Stimulated activated effector memory CD8-positive, alpha-beta T cell treated with anti-CD3 and anti-CD28 coated beads, Interleukin-12 subunit alpha, Interleukin-12 subunit beta, amount 100 ng/mL, for 72 hours (primary cell): Measurements from ENCODE around the gene GSX2.
A peak's percentile ranks its signal among the peaks of the same experiment; 100 is the strongest.
"Not testable (repeated sequence)": the region's sequence is repeated elsewhere in the genome, so short reads cannot be mapped to it uniquely, and the experiment has no call there.

ENCODE experiments used
- ATAC-seq: fragments of 150-1000 bp; cut with Tn5 transposase; 2 replicates; pipeline ENCODE4 v1.10.0; 2021
- DNase-seq, 2 donors: peaks; one replicate each; pipeline ENCODE4 v3.0.0; 2021 to 2022; ENCODE audit warnings: low spot score in 2 of 2
- H3K27ac Mint-ChIP-seq: one replicate; pipeline ENCODE4 v1.8.0; 2022; ENCODE audit warnings: mild to moderate bottlenecking, mixed read lengths
- H3K36me3 Mint-ChIP-seq: one replicate; pipeline ENCODE4 v1.8.0; 2022; ENCODE audit warnings: mild to moderate bottlenecking, mixed read lengths
- H3K4me1 Mint-ChIP-seq: one replicate; pipeline ENCODE4 v1.8.0; 2022; ENCODE audit warnings: mixed read lengths
- H3K4me3 Mint-ChIP-seq: one replicate; pipeline ENCODE4 v1.8.0; 2022; ENCODE audit warnings: mild to moderate bottlenecking, mixed read lengths
- H3K9me3 Mint-ChIP-seq: one replicate; pipeline ENCODE4 v1.8.0; 2022; ENCODE audit warnings: mixed read lengths

The GSX2 gene

DNA sequence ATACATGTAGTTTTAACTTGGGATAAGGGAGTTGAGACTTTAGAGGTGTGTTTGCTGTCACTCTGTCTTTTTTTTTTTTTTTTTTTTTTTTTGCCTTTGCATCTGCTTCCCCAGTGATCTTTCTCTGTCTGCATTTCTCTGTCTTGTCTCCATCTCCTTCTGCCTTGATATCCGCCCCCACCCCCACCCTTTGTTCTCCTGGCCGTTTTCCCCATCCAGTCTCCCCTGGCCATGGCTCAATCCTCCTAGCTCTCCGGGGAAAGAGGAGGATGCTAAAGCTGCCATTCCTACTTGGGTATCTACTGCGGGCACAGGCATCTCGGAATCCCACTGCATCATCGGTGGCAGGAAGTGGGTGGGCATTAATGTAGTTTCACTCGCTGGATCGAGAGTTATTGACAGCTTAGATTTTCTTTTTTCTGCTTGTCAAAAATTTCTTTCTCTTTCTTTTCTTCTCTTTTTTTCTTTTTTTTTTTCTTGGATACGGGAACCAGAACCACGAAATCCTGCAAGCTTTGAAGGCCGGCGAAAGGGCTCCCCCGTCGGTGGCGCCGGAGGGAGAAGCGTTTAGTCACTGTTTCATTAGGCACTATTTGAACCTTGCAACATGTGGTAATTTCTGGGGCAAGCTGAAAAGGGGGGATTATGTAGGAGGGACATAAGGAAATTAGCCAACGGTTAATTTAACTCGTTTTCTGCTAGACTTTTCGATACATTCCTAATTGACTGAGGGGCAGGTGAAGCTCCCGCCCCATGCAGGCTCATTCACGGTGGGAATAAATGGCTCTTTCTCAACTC, 8.2 kb downstream of the GSX2 start:
- peak overlapping the region; percentile 55 for H3K4me3 Mint-ChIP-seq
- DNase-seq (no peak), ATAC-seq (no peak)
- no peaks in the 10 kb centered on the region for H3K36me3 Mint-ChIP-seq
- H3K4me1 Mint-ChIP-seq = peaks cover 26% of the 10 kb centered on the region
- H3K9me3 Mint-ChIP-seq = no peaks in the 10 kb centered on the region
- H3K27ac Mint-ChIP-seq = peak overlapping the region; percentile 66

DNA sequence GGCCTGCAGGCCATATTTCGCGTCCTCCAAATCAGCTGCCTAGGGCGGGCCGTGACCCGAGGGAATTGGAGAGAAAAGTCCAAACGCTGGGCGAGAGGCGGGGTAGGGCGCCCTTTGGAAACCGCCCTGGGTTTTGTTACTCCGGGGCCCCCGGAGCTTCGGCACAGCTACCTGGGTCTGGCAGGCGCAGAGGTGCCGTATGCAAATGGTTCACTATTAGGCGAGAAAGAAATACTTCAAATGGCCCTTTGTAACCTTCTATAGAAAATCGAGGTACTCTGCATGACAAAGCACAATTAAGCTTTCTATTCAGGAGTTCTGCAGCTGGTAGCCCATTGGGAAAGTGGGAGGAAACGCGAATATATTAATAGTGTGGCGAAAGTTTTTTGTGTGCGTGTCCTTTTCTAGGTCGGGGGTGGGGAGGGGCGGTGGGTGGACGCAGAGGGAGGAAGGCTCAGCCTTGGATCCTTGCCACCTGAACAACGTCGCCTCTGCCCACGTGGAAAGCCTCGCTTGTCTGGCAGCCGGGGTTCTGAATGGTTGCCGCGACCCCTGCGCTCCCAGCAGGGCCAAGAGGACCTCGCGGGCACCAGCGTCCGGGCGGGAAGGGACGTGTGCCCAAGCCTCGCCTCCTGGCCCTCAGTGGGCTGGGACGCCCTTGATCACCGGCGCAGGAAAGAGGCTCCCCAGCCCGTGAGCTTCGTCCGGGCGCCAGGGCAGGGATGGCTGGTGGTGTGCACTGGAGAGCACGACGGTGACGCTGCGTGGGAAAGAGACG, 9.5 kb downstream of the GSX2 start:
- H3K4me1 Mint-ChIP-seq = peaks cover 20% of the 10 kb centered on the region
- no peak overlapping the region for H3K4me3 Mint-ChIP-seq
- ATAC-seq (no peak), DNase-seq (no peak)
- no peak overlapping the region for H3K27ac Mint-ChIP-seq
- H3K9me3 Mint-ChIP-seq = no peaks in the 10 kb centered on the region
- no peaks in the 10 kb centered on the region for H3K36me3 Mint-ChIP-seq

DNA sequence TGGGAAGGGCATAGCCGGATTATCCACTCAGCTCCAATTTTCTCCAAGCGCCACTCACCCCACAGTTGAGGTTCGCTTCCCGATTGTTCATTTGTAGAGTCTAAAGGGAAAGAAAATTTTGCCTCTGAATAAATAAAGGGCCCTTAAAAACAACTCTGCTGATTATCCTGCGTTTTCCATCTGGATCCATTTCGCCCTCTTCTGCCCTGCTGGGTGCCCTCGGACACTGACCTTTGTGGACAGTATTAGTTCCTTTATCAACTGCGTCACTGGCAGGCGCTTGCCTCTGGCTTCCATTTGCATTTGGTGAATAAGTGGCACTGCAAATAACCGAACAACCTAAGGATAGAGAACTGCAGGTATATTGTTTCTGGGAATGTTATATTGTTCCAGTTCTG, 10.1 kb downstream of the GSX2 start:
- no peak overlapping the region for H3K4me3 Mint-ChIP-seq
- no peaks in the 10 kb centered on the region for H3K36me3 Mint-ChIP-seq
- no peak for DNase-seq
- H3K27ac Mint-ChIP-seq = no peak overlapping the region
- ATAC-seq = no peak
- H3K4me1 Mint-ChIP-seq = peaks cover 14% of the 10 kb centered on the region
- no peaks in the 10 kb centered on the region for H3K9me3 Mint-ChIP-seq

DNA sequence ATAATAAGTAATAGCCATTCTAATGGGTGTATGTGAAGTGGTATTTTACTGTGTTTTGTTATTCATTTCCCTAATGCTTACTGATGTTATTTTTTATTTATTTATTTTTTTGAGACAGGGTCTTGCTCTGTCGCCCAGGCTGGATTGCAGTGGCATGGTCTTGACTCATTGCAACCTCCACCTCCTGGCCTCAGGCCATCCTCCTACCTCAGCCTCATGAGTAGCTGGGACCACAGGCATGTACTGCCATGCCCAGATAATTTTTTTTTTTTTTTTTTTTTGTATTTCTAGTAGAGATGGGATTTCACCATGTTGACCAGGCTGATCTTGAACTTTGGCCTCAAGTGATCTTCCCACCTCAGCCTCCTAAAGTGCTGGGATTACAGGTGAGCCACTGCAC, 13.2 kb downstream of the GSX2 start:
- not testable (repeated sequence) for H3K4me1 Mint-ChIP-seq, H3K36me3 Mint-ChIP-seq, H3K4me3 Mint-ChIP-seq, DNase-seq, H3K9me3 Mint-ChIP-seq, ATAC-seq, H3K27ac Mint-ChIP-seq

DNA sequence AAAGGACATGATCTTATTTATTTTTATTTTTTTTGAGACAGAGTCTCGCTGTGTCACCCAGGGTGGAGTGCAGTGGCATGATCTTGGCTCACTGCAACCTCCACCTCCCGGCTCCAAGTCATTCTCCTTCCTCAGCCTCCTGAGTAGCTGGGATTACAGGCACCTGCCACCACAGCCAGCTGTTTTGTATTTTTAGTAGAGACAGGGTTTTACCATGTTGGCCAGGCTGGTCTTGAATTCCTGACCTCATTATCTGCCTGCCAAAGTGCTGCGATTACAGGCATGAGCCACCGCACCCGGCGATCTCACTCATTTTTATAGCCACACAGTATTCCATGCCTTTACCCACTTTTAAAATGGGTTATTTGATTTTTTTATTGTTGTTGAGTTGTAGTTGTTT, 16.3 kb downstream of the GSX2 start:
- not testable (repeated sequence) for H3K27ac Mint-ChIP-seq, H3K36me3 Mint-ChIP-seq, ATAC-seq, DNase-seq, H3K4me3 Mint-ChIP-seq, H3K9me3 Mint-ChIP-seq, H3K4me1 Mint-ChIP-seq

DNA sequence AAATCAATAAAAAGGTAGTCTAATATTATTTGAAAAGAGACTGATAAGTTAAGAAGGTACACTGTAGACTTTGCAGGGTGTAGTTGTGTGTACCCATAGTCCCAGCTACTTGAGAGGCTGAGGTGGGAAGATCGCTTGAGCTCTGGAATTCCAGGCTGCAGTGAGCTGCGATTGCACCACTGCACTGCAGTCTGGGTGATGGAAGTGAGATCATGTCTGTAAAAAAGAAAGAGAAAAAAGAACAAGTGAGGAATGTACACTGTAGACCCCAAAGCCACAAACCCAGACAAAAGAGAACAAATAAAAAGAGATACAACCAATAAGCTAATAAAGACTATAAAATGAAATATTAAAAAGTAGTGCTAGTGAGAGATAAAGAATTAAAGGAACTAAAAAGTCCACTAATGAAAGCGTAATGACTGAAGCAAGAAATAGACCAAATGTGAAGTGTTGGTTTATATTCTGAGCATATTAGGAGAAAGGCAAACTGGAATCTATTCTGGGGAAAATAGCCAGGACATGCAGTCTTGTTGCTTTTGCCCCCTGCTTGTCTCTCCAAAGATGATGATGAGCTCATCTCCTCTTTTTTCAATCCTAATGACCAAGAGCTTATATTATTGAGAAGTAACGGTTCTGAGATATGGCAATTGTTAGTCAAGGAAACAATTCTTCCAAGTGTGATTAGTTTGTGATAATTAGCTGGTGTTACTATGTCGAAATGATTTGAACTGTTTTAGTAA, 19.1 kb downstream of the GSX2 start:
- no peaks in the 10 kb centered on the region for H3K36me3 Mint-ChIP-seq
- DNase-seq = no peak
- H3K9me3 Mint-ChIP-seq = no peaks in the 10 kb centered on the region
- no peaks in the 10 kb centered on the region for H3K4me1 Mint-ChIP-seq
- no peak for ATAC-seq
- no peak overlapping the region for H3K27ac Mint-ChIP-seq
- H3K4me3 Mint-ChIP-seq = no peak overlapping the region

DNA sequence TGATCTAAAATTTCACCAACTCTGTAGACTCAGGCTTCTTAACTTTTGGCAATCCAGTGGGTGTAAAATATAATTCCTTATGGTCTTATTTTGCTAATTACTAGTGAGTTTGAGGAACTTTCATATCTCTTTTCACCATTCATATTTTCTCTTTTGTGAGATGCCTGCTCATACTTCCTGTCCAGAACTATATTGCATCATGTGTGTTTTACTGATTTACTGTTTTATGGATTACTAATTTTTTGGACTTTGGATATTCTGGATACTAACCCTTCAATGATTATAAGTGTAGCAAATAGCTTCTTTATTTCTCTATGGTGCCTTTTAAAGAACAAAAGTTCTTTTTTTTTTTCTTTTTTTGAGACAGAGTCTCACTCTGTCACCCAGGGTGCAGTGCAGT, 20.6 kb downstream of the GSX2 start:
- Mint-ChIP-seq H3K27ac (no peak overlapping the region), H3K4me3 (no peak overlapping the region), H3K36me3 (no peaks in the 10 kb centered on the region), H3K4me1 (no peaks in the 10 kb centered on the region), H3K9me3 (no peaks in the 10 kb centered on the region)
- ATAC-seq = no peak
- no peak for DNase-seq

DNA sequence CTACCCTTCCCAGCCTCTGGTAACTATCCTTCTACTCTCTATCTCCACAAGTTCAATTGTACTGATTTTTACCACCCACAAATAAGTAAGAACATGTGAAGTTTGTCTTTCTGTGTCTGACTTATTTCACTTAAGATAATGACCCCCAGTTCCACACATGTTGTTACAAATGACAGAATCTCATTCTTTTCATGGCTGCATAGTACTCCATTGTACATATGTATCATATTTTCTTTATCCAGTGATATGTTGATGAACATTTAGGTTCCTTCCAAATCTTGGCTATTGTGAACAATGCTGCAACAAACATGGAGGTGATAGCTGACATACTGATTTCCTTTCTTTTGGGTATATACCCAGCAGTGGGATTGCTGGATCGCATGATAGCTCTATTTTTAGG, 27.7 kb downstream of the GSX2 start:
- Mint-ChIP-seq H3K36me3 (no peaks in the 10 kb centered on the region), H3K4me1 (no peaks in the 10 kb centered on the region), H3K4me3 (no peak overlapping the region), H3K9me3 (peaks cover 3% of the 10 kb centered on the region), H3K27ac (no peak overlapping the region)
- DNase-seq = no peak
- no peak for ATAC-seq

DNA sequence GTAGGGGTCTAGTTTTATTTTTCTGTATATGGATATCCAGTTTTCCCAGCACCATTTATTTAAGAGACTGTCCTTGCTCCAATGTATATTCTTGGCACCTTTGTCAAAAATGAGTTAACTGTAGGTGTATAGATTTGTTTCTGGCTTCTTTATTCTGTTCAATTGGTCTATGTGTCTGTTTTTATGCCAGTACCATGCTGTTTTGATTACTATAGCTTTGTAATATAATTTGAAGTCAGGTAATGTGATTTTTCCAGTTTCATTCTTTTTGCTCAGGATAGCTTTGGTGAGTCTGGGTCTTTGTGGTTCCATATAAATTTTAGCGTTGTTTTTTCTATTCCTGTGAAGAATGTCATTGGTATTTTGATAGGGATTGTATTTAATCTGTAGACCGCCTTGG, 28.7 kb downstream of the GSX2 start:
- not testable (repeated sequence) for H3K27ac Mint-ChIP-seq, DNase-seq, ATAC-seq, H3K4me3 Mint-ChIP-seq, H3K4me1 Mint-ChIP-seq, H3K36me3 Mint-ChIP-seq, H3K9me3 Mint-ChIP-seq

DNA sequence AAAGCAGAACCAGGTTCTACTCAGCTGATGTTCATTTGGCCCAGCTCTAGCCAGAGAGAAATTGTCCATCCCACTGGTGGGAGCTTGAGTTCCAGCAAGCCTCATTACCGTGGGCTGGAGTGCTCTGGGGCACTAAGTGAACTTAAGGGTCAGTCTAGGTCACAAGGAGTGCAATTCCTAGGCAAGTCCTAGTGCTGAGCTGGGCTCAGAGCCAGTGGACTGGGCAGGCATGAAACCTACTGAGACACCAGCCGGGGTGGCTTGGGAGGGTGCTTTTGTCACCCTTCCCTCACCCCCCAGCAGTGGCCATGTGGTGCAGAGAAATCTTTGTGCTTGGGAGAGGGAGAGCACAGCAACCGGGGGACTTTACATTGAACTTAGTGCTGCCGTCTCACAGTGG, 39.4 kb downstream of the GSX2 start:
- Mint-ChIP-seq H3K9me3 (no peaks in the 10 kb centered on the region), H3K27ac (no peak overlapping the region), H3K4me3 (no peak overlapping the region), H3K4me1 (no peaks in the 10 kb centered on the region), H3K36me3 (no peaks in the 10 kb centered on the region)
- ATAC-seq (no peak), DNase-seq (no peak)

DNA sequence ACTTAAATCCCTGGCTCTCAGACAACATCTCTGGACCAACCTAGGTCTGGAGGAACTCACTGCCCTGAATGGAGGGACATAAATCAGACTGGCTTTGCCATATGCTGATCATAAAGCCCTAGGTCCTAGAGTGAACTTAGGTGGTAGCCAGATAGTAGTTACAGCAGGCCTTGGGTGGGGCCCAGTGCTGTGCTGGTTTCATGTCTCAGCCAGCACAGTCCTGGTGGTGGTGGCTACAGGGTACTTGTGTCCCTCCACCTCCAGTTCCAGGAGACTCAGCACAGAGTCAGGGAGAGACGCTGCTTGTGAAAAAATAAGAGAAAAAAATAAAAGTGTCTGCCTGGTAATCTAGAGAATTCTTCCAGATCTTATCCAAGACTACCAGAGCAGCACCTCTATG, 40.3 kb downstream of the GSX2 start:
- DNase-seq = no peak
- Mint-ChIP-seq H3K4me1 (no peaks in the 10 kb centered on the region), H3K9me3 (no peaks in the 10 kb centered on the region), H3K27ac (no peak overlapping the region), H3K4me3 (no peak overlapping the region), H3K36me3 (no peaks in the 10 kb centered on the region)
- ATAC-seq = no peak

DNA sequence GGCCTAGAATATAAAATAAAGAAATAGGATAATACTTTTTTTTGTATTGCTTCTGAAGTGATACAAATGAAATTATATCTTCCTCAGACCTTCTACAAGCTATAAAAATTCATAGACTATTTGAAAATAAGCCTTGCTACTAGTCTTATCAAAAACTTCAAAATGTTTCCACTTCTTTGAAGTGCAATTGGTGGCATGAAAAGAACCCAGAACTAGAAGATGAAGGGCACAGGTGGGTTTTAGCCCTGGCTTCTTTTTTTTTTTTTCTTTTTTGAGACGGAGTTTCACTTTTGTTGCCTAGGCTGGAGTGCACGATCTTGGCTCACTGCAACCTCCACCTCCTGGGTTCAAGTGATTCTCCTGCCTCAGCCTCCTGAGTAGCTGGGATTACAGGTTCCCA, 44.2 kb downstream of the GSX2 start:
- Mint-ChIP-seq H3K4me1 (no peaks in the 10 kb centered on the region), H3K36me3 (no peaks in the 10 kb centered on the region), H3K27ac (no peak overlapping the region), H3K9me3 (peaks cover 2% of the 10 kb centered on the region), H3K4me3 (no peak overlapping the region)
- ATAC-seq = no peak
- no peak for DNase-seq

DNA sequence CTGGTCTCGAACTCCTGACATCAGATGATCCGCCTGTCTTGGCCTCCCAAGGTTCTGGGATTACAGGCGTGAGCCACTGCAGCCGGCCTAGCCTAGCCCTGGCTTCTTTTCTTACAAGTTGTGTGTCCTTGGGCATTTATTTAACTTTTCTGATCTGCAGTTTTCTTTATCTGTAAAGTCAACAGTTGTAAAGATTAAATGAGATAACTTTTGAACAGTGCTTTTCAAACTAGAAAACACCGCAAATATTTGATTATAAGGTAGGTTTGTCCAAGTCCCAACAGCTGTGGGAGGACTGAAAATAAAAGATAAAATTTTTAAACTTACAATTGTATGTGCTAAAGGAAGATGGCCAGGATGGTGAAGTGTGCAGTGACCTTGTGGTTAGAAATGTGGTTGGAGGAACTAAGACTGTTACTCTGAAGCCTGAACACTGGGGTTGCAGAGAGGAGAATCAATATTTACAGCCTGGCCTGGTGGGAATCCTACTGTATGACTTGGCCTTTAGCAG, 44.8 kb downstream of the GSX2 start:
- Mint-ChIP-seq H3K9me3 (peaks cover 2% of the 10 kb centered on the region), H3K27ac (no peak overlapping the region), H3K4me3 (no peak overlapping the region), H3K36me3 (no peaks in the 10 kb centered on the region), H3K4me1 (no peaks in the 10 kb centered on the region)
- ATAC-seq (no peak), DNase-seq (no peak)

DNA sequence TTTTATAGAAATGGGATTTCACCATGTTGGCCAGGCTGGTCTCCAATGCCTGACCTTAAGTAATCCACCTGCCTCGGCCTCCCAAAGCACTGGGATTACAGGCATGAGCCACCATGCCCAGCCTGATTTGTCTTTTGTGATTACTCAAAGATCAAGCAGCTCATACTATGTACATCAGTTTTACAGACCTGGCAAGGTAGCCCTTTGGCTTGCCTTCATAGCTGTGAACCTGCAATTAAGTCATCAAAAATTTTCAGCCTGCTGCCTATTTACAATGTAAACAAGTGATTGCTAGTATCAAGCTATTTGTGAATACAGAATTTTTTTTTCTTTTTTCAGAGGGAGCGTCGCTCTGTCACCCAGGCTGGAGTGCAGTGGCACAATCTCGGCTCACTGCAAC, 46.2 kb downstream of the GSX2 start:
- Mint-ChIP-seq H3K4me1 (no peaks in the 10 kb centered on the region), H3K4me3 (no peak overlapping the region), H3K9me3 (peaks cover 2% of the 10 kb centered on the region), H3K36me3 (no peaks in the 10 kb centered on the region), H3K27ac (no peak overlapping the region)
- ATAC-seq (no peak), DNase-seq (no peak)

DNA sequence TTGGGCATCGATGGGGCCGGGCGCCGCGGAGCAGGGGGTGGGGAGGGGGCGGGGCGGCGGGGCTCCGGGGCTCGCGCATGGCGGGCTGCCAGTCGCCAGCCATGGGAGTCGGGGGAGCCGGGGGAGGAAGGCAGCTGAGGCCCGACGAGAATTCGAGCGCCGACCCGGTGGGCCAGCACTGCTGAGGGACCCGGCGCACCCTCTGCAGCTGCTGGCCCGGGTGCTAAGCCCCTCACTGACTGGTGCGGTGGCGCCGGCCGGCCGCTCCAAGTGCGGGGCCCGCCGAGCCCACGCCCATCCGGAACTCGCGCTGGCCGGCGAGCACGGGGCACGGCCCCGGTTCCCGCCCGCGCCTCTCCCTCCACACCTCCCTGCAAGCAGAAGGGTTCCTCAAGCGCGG, 49.4 kb downstream of the GSX2 start:
- Mint-ChIP-seq H3K4me1 (no peaks in the 10 kb centered on the region), H3K36me3 (no peaks in the 10 kb centered on the region), H3K4me3 (no peak overlapping the region), H3K9me3 (peaks cover 2% of the 10 kb centered on the region), H3K27ac (no peak overlapping the region)
- no peak for ATAC-seq
- no peak for DNase-seq
